Stimulated activated naive CD8-positive, alpha-beta T cell treated with anti-CD3 and anti-CD28 coated beads, Interleukin-15, Interleukin-2, amounts not matched to agents 100 ng/mL and 50 ng/mL, for 24 hours (primary cell): ENCODE data around the gene GRPR.

Source experiments
- H3K27ac Mint-ChIP-seq: one replicate; pipeline ENCODE4 v1.8.0; 2021; ENCODE audit warnings: mild to moderate bottlenecking, mixed read lengths
- H3K27me3 Mint-ChIP-seq: one replicate; pipeline ENCODE4 v1.8.0; 2021; ENCODE audit warnings: mixed read lengths
- H3K36me3 Mint-ChIP-seq: one replicate; pipeline ENCODE4 v1.8.0; 2021; ENCODE audit warnings: low read depth, mixed read lengths
- H3K4me1 Mint-ChIP-seq: one replicate; pipeline ENCODE4 v1.8.0; 2021; ENCODE audit warnings: low read depth, mixed read lengths
- H3K4me3 Mint-ChIP-seq: one replicate; pipeline ENCODE4 v1.8.0; 2021; ENCODE audit warnings: mild to moderate bottlenecking, mixed read lengths
- H3K9me3 Mint-ChIP-seq: one replicate; pipeline ENCODE4 v1.8.0; 2021; ENCODE audit warnings: mixed read lengths

GRPR gene

GRCh38 chrX:16185725-16186136 lies 62.4 kb downstream of the GRPR start:
- Mint-ChIP-seq H3K4me1 (peaks cover 14% of the 10 kb centered on the region), H3K4me3 (no peak overlapping the region), H3K27ac (no peak overlapping the region), H3K36me3 (no peaks in the 10 kb centered on the region), H3K27me3 (no peaks in the 10 kb centered on the region), H3K9me3 (no peaks in the 10 kb centered on the region)

DNA sequence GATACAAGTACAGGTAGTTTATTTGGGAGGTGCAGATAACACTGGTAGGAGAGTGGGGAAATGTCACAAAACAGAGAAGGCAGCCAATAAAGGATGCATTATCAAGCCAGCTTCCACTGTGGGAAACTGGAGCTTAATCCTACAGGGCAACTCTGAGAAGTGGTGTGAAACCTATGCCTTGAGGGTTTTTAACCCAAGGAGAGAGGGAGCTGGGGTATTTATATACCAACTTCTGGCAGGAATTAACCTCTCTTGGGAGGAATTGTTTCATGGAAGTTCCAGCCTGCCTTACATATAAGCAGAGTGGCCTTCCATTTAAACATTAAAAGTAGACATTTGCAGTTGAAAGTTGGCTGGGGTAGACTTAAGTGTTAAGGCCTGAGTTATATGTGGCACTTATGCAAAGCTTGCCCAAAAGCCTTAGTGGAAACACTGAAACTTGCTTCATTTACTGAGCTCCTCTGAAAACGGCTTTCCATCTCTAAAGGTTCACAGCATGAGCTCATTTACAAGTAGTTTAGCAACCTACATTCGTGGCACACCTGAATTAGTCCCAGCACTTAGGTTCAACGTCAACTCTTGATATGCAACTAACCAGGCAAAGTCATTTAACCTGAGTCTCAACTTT lies 63.1 kb downstream of the GRPR start:
- Mint-ChIP-seq H3K4me3 (no peak overlapping the region), H3K36me3 (no peaks in the 10 kb centered on the region), H3K27ac (no peak overlapping the region), H3K9me3 (no peaks in the 10 kb centered on the region), H3K27me3 (no peaks in the 10 kb centered on the region), H3K4me1 (peaks cover 14% of the 10 kb centered on the region)

GRCh38 chrX:16187024-16187760 lies 63.8 kb downstream of the GRPR start:
- Mint-ChIP-seq H3K9me3 (no peaks in the 10 kb centered on the region), H3K27me3 (no peaks in the 10 kb centered on the region), H3K27ac (no peak overlapping the region), H3K36me3 (no peaks in the 10 kb centered on the region), H3K4me3 (no peak overlapping the region), H3K4me1 (peaks cover 14% of the 10 kb centered on the region)

- Mint-ChIP-seq H3K27ac (no peak overlapping the region), H3K4me3 (no peak overlapping the region), H3K27me3 (no peaks in the 10 kb centered on the region), H3K36me3 (no peaks in the 10 kb centered on the region), H3K9me3 (no peaks in the 10 kb centered on the region), H3K4me1 (peaks cover 14% of the 10 kb centered on the region)
Measured at GRCh38 chrX:16188687-16189086, 65.3 kb downstream of the GRPR start.

DNA sequence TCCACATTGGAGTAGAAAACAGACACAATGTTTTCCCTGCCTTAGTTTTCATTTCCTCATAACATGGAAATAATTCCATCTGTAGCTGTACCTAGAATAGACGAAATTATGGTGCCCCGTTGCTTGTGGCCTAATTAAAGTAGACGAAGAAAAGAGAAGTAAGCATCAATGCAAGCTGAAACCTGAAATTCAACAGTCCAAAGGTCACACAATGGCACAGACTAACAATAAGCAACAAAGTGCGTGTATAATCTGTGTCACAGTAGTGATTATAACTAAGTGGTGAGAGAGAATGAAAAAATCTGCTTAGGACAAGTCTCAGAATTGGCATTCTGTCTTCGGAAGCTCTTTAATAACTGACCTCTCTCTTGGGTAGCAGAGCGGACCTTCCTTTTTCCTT lies 68.2 kb downstream of the GRPR start:
- Mint-ChIP-seq H3K27me3 (no peaks in the 10 kb centered on the region), H3K36me3 (no peaks in the 10 kb centered on the region)

GRCh38 chrX:16196829-16197228 lies 73.5 kb downstream of the GRPR start:
- Mint-ChIP-seq H3K4me3 (no peak overlapping the region), H3K27ac (no peak overlapping the region), H3K4me1 (no peaks in the 10 kb centered on the region), H3K27me3 (peaks cover 5% of the 10 kb centered on the region), H3K9me3 (no peaks in the 10 kb centered on the region), H3K36me3 (no peaks in the 10 kb centered on the region)

More for the DNA sequence above, 68.2 kb downstream of the GRPR start:
- Mint-ChIP-seq H3K4me1 (no peaks in the 10 kb centered on the region), H3K9me3 (no peaks in the 10 kb centered on the region), H3K4me3 (no peak overlapping the region), H3K27ac (no peak overlapping the region)

GRCh38 chrX:16199343-16199742 lies 76.0 kb downstream of the GRPR start:
- no peak overlapping the region for H3K27ac Mint-ChIP-seq
- no peaks in the 10 kb centered on the region for H3K4me1 Mint-ChIP-seq
- H3K4me3 Mint-ChIP-seq: no peak overlapping the region
- H3K27me3 Mint-ChIP-seq: peaks cover 8% of the 10 kb centered on the region
- no peaks in the 10 kb centered on the region for H3K9me3 Mint-ChIP-seq
- H3K36me3 Mint-ChIP-seq: no peaks in the 10 kb centered on the region

- no peak overlapping the region for H3K4me3 Mint-ChIP-seq
- H3K9me3 Mint-ChIP-seq: no peaks in the 10 kb centered on the region
- no peak overlapping the region for H3K27ac Mint-ChIP-seq
- H3K36me3 Mint-ChIP-seq: no peaks in the 10 kb centered on the region
- no peaks in the 10 kb centered on the region for H3K4me1 Mint-ChIP-seq
- peaks cover 3% of the 10 kb centered on the region for H3K27me3 Mint-ChIP-seq
Measured at GRCh38 chrX:16202943-16203342, 79.6 kb downstream of the GRPR start.
